ENCODE data around the gene DNAH7. TPM values are rescaled to one million over a fixed set of nuclear protein-coding genes. Genes with fewer than 3 reads are reported as not detected.

DNAH7 gene
- total and polyA plus RNA-seq, 10 of the 15 experiments (the other 5 are each of a cell fraction or from before 2014, with no cell fraction given) = 0.05 to 0.61 (median 0.16) TPM

GRCh38 chr2:195695002-195695631 lies 373.5 kb downstream of the DNAH7 start (continued):
- TF ChIP-seq ZNF687 (IDR thresholded peaks at IDR 0.05) (no peak), EGR1 (IDR thresholded peaks at IDR 0.05; ENCODE audit: borderline replicate concordance in 1 of 2, low read depth in 2 of 2, low read length in 2 of 2) (no peak), ZNF622 (IDR thresholded peaks at IDR 0.05) (no peak), SP1 (IDR thresholded peaks at IDR 0.05; ENCODE audit: low read depth, low read length) (no peak), NFIC (IDR thresholded peaks at IDR 0.05; ENCODE audit: low read depth, low read length) (no peak), RELA (IDR thresholded peaks at IDR 0.05; ENCODE audit: borderline replicate concordance, partially characterized antibody) (no peak), TARDBP (IDR thresholded peaks at IDR 0.05; ENCODE audit: borderline replicate concordance) (no peak)

DNA sequence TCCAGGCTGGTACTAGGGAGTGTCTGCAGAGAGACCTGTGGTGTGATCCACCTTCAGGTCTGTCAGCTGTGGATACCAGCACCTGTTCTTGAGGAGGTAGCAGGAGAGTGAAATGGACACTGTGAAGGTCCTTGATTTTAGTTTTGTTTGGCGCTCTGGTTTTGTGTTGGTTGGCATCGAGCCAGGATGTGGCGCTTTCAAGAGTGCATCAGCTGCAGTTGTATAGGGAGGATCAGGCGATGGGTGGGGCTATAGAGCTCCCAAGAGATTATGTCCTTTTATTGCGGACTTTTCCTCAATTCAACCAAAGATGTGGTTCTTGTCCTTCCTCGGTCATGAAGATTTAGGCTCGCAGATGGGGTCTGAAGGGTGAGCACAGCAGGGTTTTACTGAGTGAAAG lies 374.1 kb downstream of the DNAH7 start:
- Histone ChIP-seq H3K36me3 (ENCODE audit: control insufficient read depth in 2 of 2, insufficient read depth in 2 of 2, low read length in 1 of 2) (no peaks in the 10 kb centered on the region), H4K20me1 (ENCODE audit: control insufficient read depth, insufficient read depth) (no peaks in the 10 kb centered on the region), H3K4me1 (ENCODE audit: control insufficient read depth, insufficient read depth, low read length) (no peaks in the 10 kb centered on the region; the same call in 1 of the 2 replicates), H3K27ac (ENCODE audit: control insufficient read depth, insufficient read depth) (no peak overlapping the region), H3K9ac (ENCODE audit: control insufficient read depth, insufficient read depth, low read length) (no peak overlapping the region), H2AFZ (ENCODE audit: control insufficient read depth, low read depth, low read length) (no peak overlapping the region), H3K4me3 (no peak overlapping the region), H3K9me3 (replicated peaks; ENCODE audit: control insufficient read depth, insufficient read depth, low read length) (peaks cover 4% of the 10 kb centered on the region; the same call in 2 of the 3 replicates), H3K79me2 (ENCODE audit: control insufficient read depth, insufficient read depth, low read length) (no peaks in the 10 kb centered on the region), H3K27me3 (replicated peaks in 1 of 2; ENCODE audit: control insufficient read depth in 2 of 2, insufficient read depth in 2 of 2, low read length in 1 of 2) (no peaks in the 10 kb centered on the region), H3K4me2 (ENCODE audit: control insufficient read depth, insufficient read depth) (no peak overlapping the region)
- DNase-seq (ENCODE audit: low read depth, low spot score) = no peak
- in situ Hi-C loops (cut with MboI) (no loop called here), intact Hi-C loops (cut with micrococcal nuclease; ENCODE audit: unreplicated experiment) (no loop called here)
- no peak for TF ChIP-seq EED (IDR thresholded peaks at IDR 0.05; ENCODE audit: low read depth)
- TF ChIP-seq HDAC6 (IDR thresholded peaks at IDR 0.05; ENCODE audit: unreplicated experiment) = no peak
- TF ChIP-seq SIX5 (IDR thresholded peaks at IDR 0.05; ENCODE audit: low read depth, low read length, severe bottlenecking) = no peak
- no peak for TF ChIP-seq CBX5 (IDR thresholded peaks at IDR 0.05; ENCODE audit: low read depth)
- TF ChIP-seq SMC3 (IDR thresholded peaks at IDR 0.05; ENCODE audit: borderline replicate concordance, low read length) = no peak
- no TSS peak for BruUV-seq (replicated peaks)
- ChIA-PET SMC1A (ENCODE audit: uncharacterized antibody, unreplicated experiment) (interaction anchor here (1.3 to 1.6 kb wide), 2 partner anchors 8 to 10 kb away, joined by 3 to 4 read pairs; no protein-coding TSS in a partner anchor), RAD21 (ENCODE audit: unreplicated experiment) (no interaction called here), CTCF (no interaction called here), POLR2A (interaction anchor here (0.6 kb wide), 1 partner anchor 380 kb away, joined by 4 read pairs; no protein-coding TSS in a partner anchor)
- ATAC-seq = no peak
- FAIRE-seq = no peak
- WGBS (ENCODE audit: insufficient coverage, insufficient replicate concordance, low lambda C conversion rate, missing lambda C conversion rate) = 100% methylated on average over 7 of the region's 7 CpGs
